ENCODE data around the gene RINT1.
"Not testable (repeated sequence)": the region's sequence is repeated elsewhere in the genome, so short reads cannot be mapped to it uniquely, and the experiment has no call there.

RINT1 gene

DNA sequence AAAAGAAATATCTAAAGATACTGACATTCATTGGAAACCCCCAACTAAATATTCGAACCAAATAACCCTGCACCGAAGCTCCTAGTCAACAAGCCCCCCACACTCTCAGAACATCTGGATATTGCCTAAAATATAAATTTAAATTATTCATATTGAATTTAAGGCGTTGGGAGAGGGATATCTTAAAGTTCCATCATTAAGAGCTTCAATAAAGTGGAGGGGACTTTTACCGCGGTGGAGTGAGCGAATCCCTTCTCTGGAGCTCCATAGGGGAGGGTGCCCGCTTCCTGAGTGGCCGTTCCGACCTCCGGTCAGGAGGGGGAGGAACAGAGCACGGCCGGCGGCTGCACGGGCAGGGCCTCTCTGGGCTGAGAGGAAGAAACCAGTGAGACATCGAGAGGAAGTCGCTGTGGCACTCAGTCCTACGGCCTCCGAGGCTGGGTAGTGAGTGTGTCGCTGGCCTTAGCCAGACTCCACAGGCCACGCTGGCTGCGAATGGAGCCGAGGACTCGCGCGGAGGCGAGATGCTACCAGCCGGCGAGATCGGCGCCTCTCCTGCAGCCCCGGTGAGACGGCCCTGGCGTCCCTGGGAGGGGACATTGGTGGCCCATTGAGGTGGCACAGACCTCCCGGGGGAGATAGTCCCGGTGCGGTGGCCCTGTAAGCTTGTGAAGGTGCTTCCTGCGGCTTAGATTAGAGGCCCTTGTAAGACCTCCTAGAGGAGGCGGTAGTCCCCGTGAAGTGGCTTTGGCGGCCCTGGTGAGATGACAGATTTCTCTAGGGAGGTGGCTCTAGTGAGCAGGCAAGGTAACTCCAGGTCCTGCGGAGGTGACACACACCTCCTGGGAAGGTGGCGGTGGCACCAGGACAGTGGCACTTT lies at the start of gene RINT1:
Gene RINT1, plus strand, starts transcription at position 410 of the 880 bp plus-strand sequence. Its CDS starts 115 bp downstream, at position 525.
- DNase-seq (ENCODE audit: low read depth in 2 of 2), result peak; percentile 79 to 80

- no peak for DNase-seq (ENCODE audit: low read depth in 2 of 2)
These were observed 44.1 kb upstream of the RINT1 start for GRCh38 chr7:105487579-105488571.

- no peak for DNase-seq (ENCODE audit: low read depth in 2 of 2)
These were observed 42.6 kb upstream of the RINT1 start for GRCh38 chr7:105489409-105489808.

DNA sequence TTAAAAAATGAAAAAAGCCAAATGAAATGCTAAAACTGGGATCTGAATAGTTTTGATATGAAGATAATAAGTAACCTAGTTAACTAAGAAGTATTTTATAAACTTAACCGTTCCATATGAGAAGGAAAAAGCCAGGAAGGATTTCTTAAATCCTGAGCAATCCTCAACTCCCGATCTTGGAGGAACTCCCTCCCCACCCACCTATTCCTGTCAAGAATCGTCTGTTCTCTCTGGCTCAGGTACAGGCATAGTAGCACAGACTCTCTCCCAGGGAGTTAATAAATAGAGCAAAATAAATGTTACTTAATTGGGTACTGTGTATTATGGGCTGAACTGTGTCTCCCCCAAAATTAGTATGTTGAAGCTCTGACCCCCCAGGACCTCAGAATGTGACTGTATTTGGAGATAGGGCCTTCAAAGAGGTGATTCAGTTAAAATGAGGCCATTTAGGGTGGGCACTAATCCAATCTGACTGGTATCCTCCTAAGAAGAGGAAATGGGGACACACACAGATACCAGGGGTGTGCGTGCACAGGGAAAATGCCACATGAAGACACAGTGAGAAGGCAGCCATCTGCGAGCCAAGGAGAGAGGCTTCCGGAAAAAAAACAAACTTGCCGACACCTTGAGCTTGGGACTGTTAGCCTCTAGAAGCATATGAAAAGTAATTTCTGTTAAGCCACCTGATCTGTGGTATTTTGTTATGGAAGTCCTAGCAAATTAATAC lies 38.6 kb upstream of the RINT1 start:
- no peak for DNase-seq (ENCODE audit: low read depth in 2 of 2)

DNA sequence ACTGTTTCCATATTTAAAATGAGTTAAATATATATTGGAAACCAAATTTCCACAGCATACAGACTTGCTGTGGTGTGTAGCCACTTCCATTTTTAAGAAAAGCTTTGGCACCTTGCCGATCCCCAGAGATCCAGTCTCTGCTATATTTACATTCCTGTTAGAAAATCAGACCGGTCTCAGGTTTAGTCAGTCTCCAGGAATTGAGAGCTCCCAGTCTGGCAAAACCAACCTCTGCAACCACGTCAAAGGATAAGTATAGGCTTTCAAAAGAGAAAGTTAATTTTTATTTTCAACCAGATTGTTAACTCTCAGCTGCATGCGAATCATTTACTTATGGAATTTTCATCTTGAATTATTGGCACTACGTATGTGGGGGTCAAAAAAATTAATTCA lies 38.1 kb upstream of the RINT1 start:
- DNase-seq (ENCODE audit: low read depth in 2 of 2), result no peak

GRCh38 chr7:105496521-105496920 lies 35.5 kb upstream of the RINT1 start:
- no peak for DNase-seq (ENCODE audit: low read depth in 2 of 2)

DNA sequence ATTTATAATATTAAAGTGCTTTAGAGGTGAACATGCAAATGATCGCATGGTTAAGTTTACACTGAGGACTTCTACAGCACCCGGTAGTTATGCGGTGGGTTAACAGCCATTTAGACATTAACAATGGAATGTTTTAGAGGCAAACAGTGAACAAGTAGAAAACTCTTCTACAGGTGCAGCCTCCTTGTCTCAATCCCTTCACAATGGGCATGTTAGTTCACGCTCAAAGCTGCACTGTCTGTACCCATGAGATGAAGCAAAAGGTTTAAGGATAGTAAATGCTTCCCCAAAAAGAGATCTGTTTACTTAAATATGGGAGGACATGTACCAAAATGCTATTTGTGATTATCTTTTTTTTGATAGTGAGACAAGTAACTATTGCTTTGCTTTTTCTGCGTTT lies 35.0 kb upstream of the RINT1 start:
- no peak for DNase-seq (ENCODE audit: low read depth in 2 of 2)

DNA sequence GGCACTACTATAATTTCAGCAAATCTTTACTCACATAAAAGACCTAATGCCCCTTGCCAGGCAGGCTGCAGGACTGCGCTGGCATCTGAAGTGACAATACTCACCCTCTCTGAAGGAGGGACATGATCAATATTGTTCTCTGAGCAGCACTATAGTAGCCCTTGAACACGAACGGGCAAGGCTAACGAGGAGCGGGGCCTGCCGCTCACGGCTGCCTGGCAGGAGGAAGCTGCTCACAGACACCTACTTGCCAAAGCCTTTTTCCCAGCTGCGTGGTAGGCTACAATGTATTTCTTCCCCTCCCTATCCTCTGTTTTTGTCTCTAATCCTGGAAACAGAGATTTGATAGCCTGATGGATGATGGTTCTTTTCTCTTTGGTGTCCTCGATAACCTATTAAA lies 29.8 kb upstream of the RINT1 start:
- no peak for DNase-seq (ENCODE audit: low read depth in 2 of 2)

GRCh38 chr7:105512415-105512814 lies 19.6 kb upstream of the RINT1 start:
- no peak for DNase-seq (ENCODE audit: low read depth in 2 of 2)

DNA sequence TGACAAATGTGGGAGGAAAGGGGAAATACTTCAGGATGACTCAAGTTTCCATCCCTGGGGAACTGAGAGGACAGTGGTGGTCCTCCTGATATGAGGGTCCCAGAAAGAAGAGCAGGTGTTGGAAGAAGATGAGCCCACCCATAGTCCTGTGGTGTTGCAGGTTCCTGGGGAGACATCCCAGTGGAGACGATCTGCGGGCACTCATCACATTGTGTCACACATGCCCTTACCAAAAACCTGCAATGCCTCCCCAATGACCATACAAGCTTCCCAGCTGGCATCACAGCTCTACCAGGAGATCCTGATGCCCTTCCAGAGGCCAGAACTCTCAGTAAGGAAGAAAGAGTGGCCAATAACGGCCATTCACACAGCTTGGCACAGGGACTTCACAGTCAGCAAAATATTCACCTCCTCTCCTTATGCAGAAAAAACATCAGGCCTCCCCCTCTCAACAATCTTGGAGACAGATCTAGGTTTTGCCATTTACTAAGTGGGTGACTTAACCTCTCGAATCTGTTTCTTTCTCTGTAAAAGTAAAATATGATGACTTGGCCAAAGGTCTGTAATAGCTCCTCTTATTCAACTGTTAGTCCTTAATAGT lies 19.0 kb upstream of the RINT1 start:
- no peak for DNase-seq (ENCODE audit: low read depth in 2 of 2)

DNA sequence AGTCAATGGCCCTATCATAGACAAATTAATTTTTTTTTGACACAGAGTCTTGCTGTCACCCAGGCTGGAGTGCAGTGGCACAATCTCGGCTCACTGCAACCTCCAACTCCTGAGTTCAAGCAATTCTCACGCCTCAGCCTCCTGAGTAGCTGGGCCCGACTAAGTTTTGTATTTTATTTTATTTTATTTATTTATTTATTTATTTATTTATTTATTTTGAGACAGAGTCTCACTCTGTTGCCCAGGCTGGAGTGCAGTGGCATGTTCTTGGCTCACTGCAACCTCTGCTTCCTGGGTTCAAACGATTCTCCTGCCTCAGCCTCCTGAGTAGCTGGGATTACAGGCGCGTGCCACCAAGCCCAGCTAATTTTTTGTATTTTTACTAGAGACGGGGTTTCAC lies 16.4 kb upstream of the RINT1 start:
- DNase-seq (ENCODE audit: low read depth in 2 of 2), result not testable (repeated sequence)

GRCh38 chr7:105519353-105519752 lies 12.6 kb upstream of the RINT1 start:
- DNase-seq (ENCODE audit: low read depth in 2 of 2), result no peak

GRCh38 chr7:105520620-105521019 lies 11.4 kb upstream of the RINT1 start:
- not testable (repeated sequence) for DNase-seq (ENCODE audit: low read depth in 2 of 2)

- DNase-seq (ENCODE audit: low read depth in 2 of 2), result peak; percentile 22 to 44
These were observed 10.8 kb upstream of the RINT1 start for GRCh38 chr7:105521027-105521716.

DNA sequence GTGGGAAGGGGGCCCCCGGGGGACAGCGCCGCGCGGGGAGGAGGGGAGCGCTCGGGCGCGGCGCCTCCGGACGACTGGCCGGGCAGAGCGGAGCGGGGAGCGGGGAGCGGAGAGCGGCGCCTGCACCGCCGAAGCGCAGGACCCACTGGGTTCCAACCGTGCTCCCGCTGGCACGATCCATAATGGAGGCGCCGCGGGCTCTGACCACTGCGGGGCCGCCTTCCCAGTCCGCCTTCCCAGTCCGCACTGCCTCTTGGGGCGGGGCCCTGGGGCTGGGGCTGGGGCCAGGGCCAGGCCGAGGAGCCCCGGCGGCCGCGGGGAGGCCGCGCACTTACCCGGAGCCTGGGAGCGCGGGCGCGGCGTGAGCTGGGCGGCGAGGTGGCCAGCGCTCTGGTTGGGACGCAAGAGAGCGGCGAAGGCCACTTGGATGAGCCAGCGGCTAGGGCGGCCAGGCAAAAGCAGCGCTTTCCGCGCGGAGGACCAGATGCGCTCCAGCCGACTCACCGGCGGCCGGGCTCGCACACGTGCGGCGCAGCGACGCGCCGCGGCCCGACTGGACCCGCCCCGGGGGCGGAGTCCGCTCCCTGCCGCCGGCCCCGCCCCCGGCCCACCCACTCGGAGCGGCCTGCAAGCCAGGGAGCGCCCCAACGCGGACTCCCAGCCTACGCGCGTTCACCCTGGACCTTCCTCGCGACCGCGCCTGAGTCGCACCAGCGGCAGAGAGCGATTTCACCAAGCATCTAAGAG lies 10.1 kb upstream of the RINT1 start, which contains the start of gene PUS7:
Gene PUS7, minus strand, starts transcription at position 555 of the 747 bp plus-strand sequence. CDS start 13,759 bp downstream, outside the sequence.
- peak; percentile 50 to 81 for DNase-seq (ENCODE audit: low read depth in 2 of 2)

DNA sequence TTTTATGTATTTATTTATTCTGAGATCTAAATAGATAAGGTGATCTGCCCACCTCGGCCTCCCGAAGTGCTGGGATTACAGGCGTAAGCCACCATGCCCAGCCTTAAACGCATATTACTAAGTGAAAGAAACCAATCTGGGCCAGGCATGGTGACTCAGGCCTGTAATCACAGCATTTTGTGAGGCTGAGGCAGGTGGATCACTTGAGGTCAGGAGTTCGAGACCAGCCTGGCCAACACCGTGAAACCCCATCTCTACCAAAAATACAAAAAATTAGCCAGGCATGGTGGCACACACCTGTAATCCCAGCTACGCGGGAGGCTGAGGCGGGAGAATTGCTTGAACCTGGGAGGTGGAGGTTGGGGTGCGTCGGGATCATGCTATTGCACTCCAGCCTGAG lies 7.6 kb upstream of the RINT1 start:
- DNase-seq (ENCODE audit: low read depth in 2 of 2), result not testable (repeated sequence)

DNA sequence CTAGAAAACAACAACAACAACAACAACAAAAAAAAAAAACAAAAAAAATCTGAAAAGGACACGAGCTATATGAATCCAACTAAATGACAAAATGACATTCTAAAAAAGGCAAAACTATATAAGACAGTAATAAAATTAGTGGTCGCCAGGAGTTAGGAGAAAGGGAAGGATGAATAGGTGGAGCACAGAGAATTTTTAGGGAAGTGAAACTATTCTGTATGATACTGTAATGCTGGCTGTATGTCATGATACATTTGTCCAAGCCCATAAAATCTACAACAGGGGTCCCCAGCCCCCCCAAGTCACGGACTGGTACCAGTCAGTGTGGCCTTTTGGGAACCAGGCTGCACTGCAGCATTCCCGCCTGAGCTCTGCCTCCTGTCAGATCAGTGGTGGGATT lies 7.2 kb upstream of the RINT1 start:
- no peak for DNase-seq (ENCODE audit: low read depth in 2 of 2)

DNA sequence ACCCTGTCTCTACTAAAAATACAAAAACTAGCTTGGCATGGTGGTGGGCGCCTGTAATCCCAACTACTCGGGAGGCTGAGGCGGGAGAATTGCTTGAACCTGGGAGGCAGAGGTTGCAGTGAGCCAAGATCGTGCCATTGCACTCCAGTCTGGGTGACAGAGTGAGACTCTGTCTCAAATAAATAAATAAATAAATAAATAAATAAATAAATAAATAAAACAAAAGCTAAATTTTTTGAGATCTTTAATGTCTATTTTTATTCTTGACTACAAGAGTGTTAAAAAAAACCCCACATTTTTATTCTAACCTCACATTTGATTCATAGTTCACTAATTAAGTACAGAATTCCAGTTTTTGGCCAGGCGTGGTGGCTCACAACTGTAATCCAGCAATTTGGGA lies 4.3 kb upstream of the RINT1 start:
- DNase-seq (ENCODE audit: low read depth in 2 of 2), result not testable (repeated sequence)

- no peak for DNase-seq (ENCODE audit: low read depth in 2 of 2)
These were observed 1.9 kb upstream of the RINT1 start for GRCh38 chr7:105530126-105530525.

GRCh38 chr7:105530546-105530945 lies 1.5 kb upstream of the RINT1 start:
- no peak for DNase-seq (ENCODE audit: low read depth in 2 of 2)

Measured in stimulated activated CD8-positive, alpha-beta memory T cell treated with anti-CD3 and anti-CD28 coated beads, Interleukin-7, amount 100 ng/mL, for 4 hours (primary cell).